Measurements from ENCODE around the gene CCDC192. TPM values are rescaled to one million over a fixed set of nuclear protein-coding genes. Genes with fewer than 3 reads are reported as not detected.

CCDC192 gene
- polyA plus RNA-seq, 2 of the 4 experiments (the other 2 are of a cell fraction), result not detected

DNA sequence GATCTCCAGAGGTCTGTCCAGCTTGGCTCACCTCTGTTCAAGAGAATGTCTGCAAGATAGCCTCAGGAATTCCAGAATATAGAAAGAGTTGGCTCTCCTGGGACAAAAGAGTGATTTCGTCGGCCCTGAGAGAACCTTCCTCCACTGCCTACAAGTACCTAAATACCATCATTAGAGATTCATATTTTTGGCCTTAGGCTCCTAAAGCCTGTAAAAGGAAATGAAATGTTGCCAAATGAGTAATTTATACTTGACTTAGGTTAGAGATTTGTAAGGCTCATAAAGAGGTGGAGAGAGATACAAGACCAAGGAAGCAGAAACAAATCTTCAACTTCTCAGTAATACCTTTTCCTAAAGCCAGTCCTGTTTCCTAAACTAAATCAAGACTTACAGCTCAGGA is 146.2 kb downstream of the CCDC192 start:
- H3K4me2 ChIP-seq, result no peak overlapping the region
- CTCF ChIA-PET, result no interaction called here

DNA sequence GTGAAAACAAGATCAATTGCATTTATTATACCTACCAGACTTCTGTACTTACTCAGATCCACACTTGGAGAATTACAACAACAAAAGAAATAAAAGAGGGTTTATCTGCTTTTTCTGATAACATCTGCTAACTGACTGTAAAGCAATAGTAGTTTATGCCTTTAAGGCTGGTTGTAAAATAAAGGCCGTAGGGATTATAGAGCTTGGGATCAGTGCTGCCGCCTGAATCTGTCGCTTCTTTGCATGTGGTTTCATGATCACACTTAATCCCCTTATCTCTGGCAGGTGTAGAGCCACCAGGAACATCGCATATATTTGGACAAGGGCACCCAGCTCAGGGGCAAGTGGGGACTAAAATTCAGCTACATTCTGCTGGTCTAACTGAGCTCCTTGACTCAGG is 146.7 kb downstream of the CCDC192 start:
- ATAC-seq, result no peak
- H3K27ac ChIP-seq, result no peak overlapping the region
- ChIA-PET CTCF (interaction anchor here (1.5 kb wide), 1 partner anchor 92 kb away, joined by 4 read pairs; no protein-coding TSS in a partner anchor), POLR2A (no interaction called here)
- 0 out of 3 replicates have a peak, but pooled peaks cover under 1% of the 10 kb centered on the region for H3K4me1 ChIP-seq
- no peak for TF ChIP-seq RFX5 (IDR thresholded peaks at IDR 0.05)
- TF ChIP-seq FOXS1 (CRISPR knock-in tag; IDR thresholded peaks at IDR 0.05), result no peak
- no peak for TF ChIP-seq ZFP36 (IDR thresholded peaks at IDR 0.05; ENCODE audit: borderline replicate concordance, partially characterized antibody)
- TF ChIP-seq ESRRA (IDR thresholded peaks at IDR 0.05; ENCODE audit: borderline replicate concordance, low read length), result no peak
- no peak for TF ChIP-seq MYC (IDR thresholded peaks at IDR 0.05; ENCODE audit: borderline replicate concordance, low read length)
- TF ChIP-seq NR3C1 (IDR thresholded peaks at IDR 0.05), result no peak
- no peak for TF ChIP-seq HOXB5 (CRISPR knock-in tag; IDR thresholded peaks at IDR 0.05)
- no peak for TF ChIP-seq FOSL2 (IDR thresholded peaks at IDR 0.05)
- no peak for TF ChIP-seq FOSL2 (CRISPR knock-in tag; IDR thresholded peaks at IDR 0.05)
- no peak for TF ChIP-seq HOXA7 (CRISPR knock-in tag; IDR thresholded peaks at IDR 0.05)
- no peak for TF ChIP-seq JUN (IDR thresholded peaks at IDR 0.05)
- TF ChIP-seq HOXB13 (CRISPR knock-in tag; IDR thresholded peaks at IDR 0.05; ENCODE audit: low read depth), result no peak
- TF ChIP-seq, protein P1, sequence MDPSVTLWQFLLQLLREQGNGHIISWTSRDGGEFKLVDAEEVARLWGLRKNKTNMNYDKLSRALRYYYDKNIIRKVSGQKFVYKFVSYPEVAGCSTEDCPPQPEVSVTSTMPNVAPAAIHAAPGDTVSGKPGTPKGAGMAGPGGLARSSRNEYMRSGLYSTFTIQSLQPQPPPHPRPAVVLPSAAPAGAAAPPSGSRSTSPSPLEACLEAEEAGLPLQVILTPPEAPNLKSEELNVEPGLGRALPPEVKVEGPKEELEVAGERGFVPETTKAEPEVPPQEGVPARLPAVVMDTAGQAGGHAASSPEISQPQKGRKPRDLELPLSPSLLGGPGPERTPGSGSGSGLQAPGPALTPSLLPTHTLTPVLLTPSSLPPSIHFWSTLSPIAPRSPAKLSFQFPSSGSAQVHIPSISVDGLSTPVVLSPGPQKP (IDR thresholded peaks at IDR 0.05; ENCODE audit: low read depth, low read length), result no peak
- TF ChIP-seq EHF (CRISPR knock-in tag; IDR thresholded peaks at IDR 0.05), result no peak
- no peak for TF ChIP-seq KDM5A (IDR thresholded peaks at IDR 0.05)
- TF ChIP-seq NFE2L2 (conservative IDR thresholded peaks at IDR 0.05; ENCODE audit: low read length), result no peak
- TF ChIP-seq TFCP2L1 (CRISPR knock-in tag; IDR thresholded peaks at IDR 0.05), result no peak
- TF ChIP-seq, protein P2, sequence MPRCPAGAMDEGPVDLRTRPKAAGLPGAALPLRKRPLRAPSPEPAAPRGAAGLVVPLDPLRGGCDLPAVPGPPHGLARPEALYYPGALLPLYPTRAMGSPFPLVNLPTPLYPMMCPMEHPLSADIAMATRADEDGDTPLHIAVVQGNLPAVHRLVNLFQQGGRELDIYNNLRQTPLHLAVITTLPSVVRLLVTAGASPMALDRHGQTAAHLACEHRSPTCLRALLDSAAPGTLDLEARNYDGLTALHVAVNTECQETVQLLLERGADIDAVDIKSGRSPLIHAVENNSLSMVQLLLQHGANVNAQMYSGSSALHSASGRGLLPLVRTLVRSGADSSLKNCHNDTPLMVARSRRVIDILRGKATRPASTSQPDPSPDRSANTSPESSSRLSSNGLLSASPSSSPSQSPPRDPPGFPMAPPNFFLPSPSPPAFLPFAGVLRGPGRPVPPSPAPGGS (IDR thresholded peaks at IDR 0.05), result no peak
- TF ChIP-seq, protein P3, sequence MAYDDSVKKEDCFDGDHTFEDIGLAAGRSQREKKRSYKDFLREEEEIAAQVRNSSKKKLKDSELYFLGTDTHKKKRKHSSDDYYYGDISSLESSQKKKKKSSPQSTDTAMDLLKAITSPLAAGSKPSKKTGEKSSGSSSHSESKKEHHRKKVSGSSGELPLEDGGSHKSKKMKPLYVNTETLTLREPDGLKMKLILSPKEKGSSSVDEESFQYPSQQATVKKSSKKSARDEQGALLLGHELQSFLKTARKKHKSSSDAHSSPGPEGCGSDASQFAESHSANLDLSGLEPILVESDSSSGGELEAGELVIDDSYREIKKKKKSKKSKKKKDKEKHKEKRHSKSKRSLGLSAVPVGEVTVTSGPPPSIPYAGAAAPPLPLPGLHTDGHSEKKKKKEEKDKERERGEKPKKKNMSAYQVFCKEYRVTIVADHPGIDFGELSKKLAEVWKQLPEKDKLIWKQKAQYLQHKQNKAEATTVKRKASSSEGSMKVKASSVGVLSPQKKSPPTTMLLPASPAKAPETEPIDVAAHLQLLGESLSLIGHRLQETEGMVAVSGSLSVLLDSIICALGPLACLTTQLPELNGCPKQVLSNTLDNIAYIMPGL (CRISPR knock-in tag; IDR thresholded peaks at IDR 0.05; ENCODE audit: borderline replicate concordance), result no peak
- TF ChIP-seq CHD4 (IDR thresholded peaks at IDR 0.05; ENCODE audit: borderline replicate concordance), result no peak
- TF ChIP-seq RNF2 (IDR thresholded peaks at IDR 0.05; ENCODE audit: borderline replicate concordance, low read depth), result no peak
- WGBS (ENCODE audit: missing lambda C conversion rate), result 83% methylated on average over 4 of the region's 4 CpGs
- H3K9me3 ChIP-seq, result no peaks in the 10 kb centered on the region
- no peak for FAIRE-seq
- H3K4me2 ChIP-seq, result no peak overlapping the region
- H3K4me3 ChIP-seq, result no peak overlapping the region
- no peak for DNase-seq (ENCODE audit: low read depth in 1 of 2, low spot score in 1 of 2)

More for the DNA sequence above, 146.2 kb downstream of the CCDC192 start:
- H3K4me1 ChIP-seq, result 0 out of 3 replicates have a peak, but pooled peaks cover 4% of the 10 kb centered on the region
- no peak overlapping the region for H3K27ac ChIP-seq
- no peak for DNase-seq (ENCODE audit: low read depth in 1 of 2, low spot score in 1 of 2)
- TF ChIP-seq JUNB (IDR thresholded peaks at IDR 0.05), result no peak
- TF ChIP-seq MYC (IDR thresholded peaks at IDR 0.05; ENCODE audit: borderline replicate concordance, low read length), result no peak
- TF ChIP-seq, protein P1 (IDR thresholded peaks at IDR 0.05; ENCODE audit: low read depth, low read length), result no peak
- no peak for TF ChIP-seq ZFP36 (IDR thresholded peaks at IDR 0.05; ENCODE audit: borderline replicate concordance, partially characterized antibody)
- TF ChIP-seq CEBPB (IDR thresholded peaks at IDR 0.05), result no peak
- no peak for TF ChIP-seq KDM1A (IDR thresholded peaks at IDR 0.05; ENCODE audit: low read depth)
- TF ChIP-seq, protein P4, sequence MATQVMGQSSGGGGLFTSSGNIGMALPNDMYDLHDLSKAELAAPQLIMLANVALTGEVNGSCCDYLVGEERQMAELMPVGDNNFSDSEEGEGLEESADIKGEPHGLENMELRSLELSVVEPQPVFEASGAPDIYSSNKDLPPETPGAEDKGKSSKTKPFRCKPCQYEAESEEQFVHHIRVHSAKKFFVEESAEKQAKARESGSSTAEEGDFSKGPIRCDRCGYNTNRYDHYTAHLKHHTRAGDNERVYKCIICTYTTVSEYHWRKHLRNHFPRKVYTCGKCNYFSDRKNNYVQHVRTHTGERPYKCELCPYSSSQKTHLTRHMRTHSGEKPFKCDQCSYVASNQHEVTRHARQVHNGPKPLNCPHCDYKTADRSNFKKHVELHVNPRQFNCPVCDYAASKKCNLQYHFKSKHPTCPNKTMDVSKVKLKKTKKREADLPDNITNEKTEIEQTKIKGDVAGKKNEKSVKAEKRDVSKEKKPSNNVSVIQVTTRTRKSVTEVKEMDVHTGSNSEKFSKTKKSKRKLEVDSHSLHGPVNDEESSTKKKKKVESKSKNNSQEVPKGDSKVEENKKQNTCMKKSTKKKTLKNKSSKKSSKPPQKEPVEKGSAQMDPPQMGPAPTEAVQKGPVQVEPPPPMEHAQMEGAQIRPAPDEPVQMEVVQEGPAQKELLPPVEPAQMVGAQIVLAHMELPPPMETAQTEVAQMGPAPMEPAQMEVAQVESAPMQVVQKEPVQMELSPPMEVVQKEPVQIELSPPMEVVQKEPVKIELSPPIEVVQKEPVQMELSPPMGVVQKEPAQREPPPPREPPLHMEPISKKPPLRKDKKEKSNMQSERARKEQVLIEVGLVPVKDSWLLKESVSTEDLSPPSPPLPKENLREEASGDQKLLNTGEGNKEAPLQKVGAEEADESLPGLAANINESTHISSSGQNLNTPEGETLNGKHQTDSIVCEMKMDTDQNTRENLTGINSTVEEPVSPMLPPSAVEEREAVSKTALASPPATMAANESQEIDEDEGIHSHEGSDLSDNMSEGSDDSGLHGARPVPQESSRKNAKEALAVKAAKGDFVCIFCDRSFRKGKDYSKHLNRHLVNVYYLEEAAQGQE (IDR thresholded peaks at IDR 0.05), result no peak
- no peak for TF ChIP-seq BHLHE40 (IDR thresholded peaks at IDR 0.05; ENCODE audit: low read depth, low read length)
- TF ChIP-seq RFX5 (IDR thresholded peaks at IDR 0.05), result no peak
- no peak for TF ChIP-seq HOXB5 (CRISPR knock-in tag; IDR thresholded peaks at IDR 0.05)
- no peak for TF ChIP-seq HEYL (CRISPR knock-in tag; IDR thresholded peaks at IDR 0.05)
- no peak for TF ChIP-seq RAD21 (conservative IDR thresholded peaks at IDR 0.05 in 1 of 2, IDR thresholded peaks at IDR 0.05 in 1 of 2)
- TF ChIP-seq HOXA7 (CRISPR knock-in tag; IDR thresholded peaks at IDR 0.05), result no peak
- no peak for TF ChIP-seq JUN (IDR thresholded peaks at IDR 0.05)
- no peak for TF ChIP-seq CHD4 (IDR thresholded peaks at IDR 0.05; ENCODE audit: borderline replicate concordance)
- no peak for TF ChIP-seq ESRRA (IDR thresholded peaks at IDR 0.05; ENCODE audit: borderline replicate concordance, low read length)
- no peak for TF ChIP-seq ZSCAN20 (CRISPR knock-in tag; IDR thresholded peaks at IDR 0.05)
- H3K9me3 ChIP-seq, result no peaks in the 10 kb centered on the region
- POLR2A ChIA-PET, result no interaction called here
- no peak overlapping the region for H3K4me3 ChIP-seq
- WGBS (ENCODE audit: missing lambda C conversion rate), result 80% methylated on average over 2 of the region's 2 CpGs
- FAIRE-seq, result no peak
- no peak for ATAC-seq
